HAP-1 (cell line): ENCODE results near the gene LDLRAD1.
"Not testable (repeated sequence)": the region's sequence is repeated elsewhere in the genome, so short reads cannot be mapped to it uniquely, and the experiment has no call there.

Source experiments
- DNase-seq, 2 experiments: peaks; one replicate each; pipeline ENCODE4 v3.0.0-alpha.2; 2016 to 2020; ENCODE audit warnings: low spot score in 2 of 2
- H3K27me3 ChIP-seq: fragments of 250-450 bp; sonication (Bioruptor Pico); 2 replicates; pipeline ENCODE4 v1.5.1; 2020; ENCODE audit warnings: low read depth, mild to moderate bottlenecking, moderate library complexity
- H3K36me3 ChIP-seq: fragments of 250-450 bp; sonication (Bioruptor Pico); replicated peaks from 2 replicates; pipeline ENCODE4 v1.5.1; 2020; ENCODE audit warnings: mild to moderate bottlenecking
- H3K4me1 ChIP-seq: fragments of 250-450 bp; sonication (Bioruptor Pico); 2 replicates; pipeline ENCODE4 v1.5.1; 2020; ENCODE audit warnings: mild to moderate bottlenecking
- H3K4me3 ChIP-seq: fragments of 250-450 bp; sonication (Bioruptor Pico); 2 replicates; pipeline ENCODE4 v1.5.1; 2020; ENCODE audit warnings: mild to moderate bottlenecking, moderate library complexity
- H3K9me3 ChIP-seq: fragments of 250-450 bp; sonication (Bioruptor Pico); 2 replicates; pipeline ENCODE4 v1.5.1; 2020; ENCODE audit warnings: mild to moderate bottlenecking, moderate library complexity
- in situ Hi-C: fragments of 300-500 bp; cut with MboI; formaldehyde crosslinking; loops from 3 replicates; pipeline ENCODE4 v1.14.3; 2020; ENCODE audit warnings: low sequenced_read_pairs, inconsistent platforms, mixed read lengths

LDLRAD1 gene, protein sequence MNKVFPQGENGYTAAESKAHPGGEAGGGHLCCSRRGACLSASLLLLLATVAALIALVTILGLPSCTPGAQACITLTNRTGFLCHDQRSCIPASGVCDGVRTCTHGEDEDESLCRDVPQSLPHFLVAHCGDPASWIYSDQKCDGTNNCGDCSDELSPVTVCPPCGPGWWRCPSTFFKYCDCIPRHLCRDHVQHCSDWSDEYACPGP

GRCh38 chr1:54017979-54018378 is at the start of gene LDLRAD1:
TSS of gene LDLRAD1 (minus strand) at chr1:54018186. CDS start at chr1:54018112, 74 bp downstream.
- Histone ChIP-seq H3K4me1 (no peaks in the 10 kb centered on the region), H3K36me3 (no peaks in the 10 kb centered on the region), H3K9me3 (no peaks in the 10 kb centered on the region), H3K4me3 (no peak within 1 kb of the TSS), H3K27me3 (0 out of 2 replicates have a peak, but pooled peaks cover 3% of the 10 kb centered on the region)
- DNase-seq: no peak
- in situ Hi-C loops: no loop called here

DNA sequence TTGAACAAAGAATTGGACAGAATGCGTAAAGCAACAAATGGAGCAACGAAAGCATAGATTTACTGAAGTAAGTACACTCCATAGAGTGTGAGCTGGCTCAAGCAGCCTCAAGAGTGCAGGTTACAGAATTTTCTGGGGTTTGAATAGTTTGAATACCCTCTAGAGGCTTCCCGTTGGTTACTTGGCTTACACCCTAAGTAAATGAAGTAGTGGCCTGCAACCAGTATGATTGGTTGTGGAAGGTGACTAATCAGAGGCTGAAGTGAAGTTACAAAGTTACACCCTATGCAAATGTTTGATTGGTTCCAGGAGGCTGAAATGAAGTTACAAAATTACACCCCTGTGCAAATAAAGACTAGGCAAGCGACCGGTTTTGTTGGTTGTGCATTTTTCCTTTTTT is 46.3 kb upstream of the LDLRAD1 start:
- in situ Hi-C loops: no loop called here
- Histone ChIP-seq H3K27me3 (no peaks in the 10 kb centered on the region), H3K9me3 (no peaks in the 10 kb centered on the region), H3K4me1 (no peaks in the 10 kb centered on the region), H3K36me3 (no peaks in the 10 kb centered on the region; the same call in 1 of the 2 replicates), H3K4me3 (no peak overlapping the region)
- no peak for DNase-seq

DNA sequence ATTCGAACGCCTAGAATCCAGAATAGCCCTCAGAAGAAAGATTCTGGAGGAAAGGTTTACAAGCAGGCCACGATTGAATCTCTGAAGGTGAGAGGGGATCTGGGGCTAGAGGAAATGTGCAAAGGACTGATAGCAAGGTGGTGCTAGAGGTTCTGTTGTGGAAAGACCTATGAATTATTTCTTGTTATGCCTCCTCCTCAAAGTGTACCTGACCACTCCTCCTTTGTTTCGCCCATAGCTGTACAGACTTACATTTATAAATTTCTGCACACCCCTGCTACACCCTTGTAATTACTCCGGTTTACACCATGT is 36.4 kb upstream of the LDLRAD1 start:
- Histone ChIP-seq H3K9me3 (no peaks in the 10 kb centered on the region), H3K36me3 (no peaks in the 10 kb centered on the region), H3K4me1 (peaks cover 13% of the 10 kb centered on the region), H3K27me3 (no peaks in the 10 kb centered on the region), H3K4me3 (peak overlapping the region; percentile 84)
- in situ Hi-C loops: no loop called here
- DNase-seq: no peak

- no peaks in the 10 kb centered on the region for H3K27me3 ChIP-seq
- in situ Hi-C loops: no loop called here
- no peaks in the 10 kb centered on the region for H3K9me3 ChIP-seq
- H3K4me3 ChIP-seq: peak overlapping the region; percentile 84
- H3K36me3 ChIP-seq: no peaks in the 10 kb centered on the region
- peaks cover 16% of the 10 kb centered on the region for H3K4me1 ChIP-seq
- DNase-seq: peak in 1 of 2 experiments; percentile 47
Observed at GRCh38 chr1:54053745-54054437, 35.9 kb upstream of the LDLRAD1 start.

DNA sequence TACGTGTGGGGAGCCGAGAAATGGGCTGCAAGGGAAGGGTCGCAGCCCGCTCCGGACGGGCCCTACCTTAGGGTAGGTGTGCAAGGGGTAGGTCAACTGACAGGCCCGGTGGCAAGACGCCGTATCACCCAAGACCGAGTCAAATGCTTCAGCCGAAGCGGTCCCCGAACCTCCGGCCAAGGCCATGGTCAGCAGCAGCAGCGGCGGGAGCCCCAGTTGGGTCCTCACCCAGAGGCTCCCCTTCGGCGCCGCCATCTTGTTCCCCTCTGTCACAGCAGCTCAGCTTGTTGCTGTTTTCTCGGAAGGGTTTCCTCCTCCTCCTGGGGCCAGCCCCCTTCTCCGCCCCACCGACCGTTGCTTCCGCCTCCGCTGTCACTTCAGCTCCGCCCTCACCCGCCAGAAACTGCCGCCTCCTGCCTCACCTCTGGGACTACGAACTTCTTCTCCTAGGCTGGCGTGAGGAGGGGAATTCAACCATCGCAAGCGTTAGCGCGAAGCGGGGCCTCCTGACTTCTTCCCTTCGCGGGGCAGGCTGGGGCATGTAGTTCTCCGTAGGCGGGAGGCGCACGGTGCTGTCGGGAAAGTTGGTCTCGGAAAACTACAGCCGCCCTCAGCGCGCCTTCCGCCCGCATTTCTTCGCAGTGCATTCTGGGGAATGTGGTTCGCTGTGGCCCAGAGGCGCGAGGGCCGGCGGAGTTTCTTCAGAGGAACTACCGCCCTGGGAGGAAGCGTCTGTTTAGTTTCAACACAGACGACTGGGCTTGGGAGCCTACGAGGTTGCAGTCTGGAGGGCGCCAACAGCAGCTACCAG is 35.2 kb upstream of the LDLRAD1 start, which contains the start of the genes TCEANC2 and TMEM59:
Gene TCEANC2 (plus strand): TSS at position 675 of the 811 bp plus-strand sequence. CDS start 815 bp downstream, outside the sequence.
Gene TMEM59 (minus strand): TSS at position 271 of the 811 bp plus-strand sequence. CDS start 16 bp downstream, at position 255.
- H3K4me3 ChIP-seq: peak within 1 kb of the TSS; percentile 84
- H3K4me1 ChIP-seq: peaks cover 20% of the 10 kb centered on the region
- DNase-seq: peak; percentile 98 to 99
- in situ Hi-C loops: no loop called here
- H3K36me3 ChIP-seq: no peaks in the 10 kb centered on the region
- H3K27me3 ChIP-seq: no peaks in the 10 kb centered on the region
- H3K9me3 ChIP-seq: no peaks in the 10 kb centered on the region

DNA sequence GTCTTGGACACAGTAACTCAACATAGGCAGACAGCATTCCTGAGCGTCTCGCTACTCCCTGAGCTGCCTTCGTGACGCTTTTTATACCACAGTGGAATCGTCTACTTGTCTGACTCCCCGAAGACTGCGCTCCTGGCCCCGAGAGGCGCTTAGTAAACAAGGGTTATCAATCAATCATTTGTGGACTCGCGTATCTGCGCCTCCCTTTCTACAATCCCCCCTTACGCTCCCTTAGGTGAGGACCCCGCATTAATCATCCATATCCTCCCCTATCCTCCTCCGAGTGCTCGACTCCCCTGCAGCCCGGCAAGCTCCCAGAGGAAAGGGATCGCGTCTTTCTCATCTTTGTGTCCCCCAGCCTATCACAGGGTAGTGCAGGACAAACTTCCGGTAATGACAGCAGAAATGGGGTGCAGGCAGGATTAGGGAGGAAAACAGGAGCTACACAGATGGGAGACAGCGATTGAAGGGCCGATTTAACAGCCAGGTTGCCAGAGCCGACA is 34.5 kb upstream of the LDLRAD1 start:
- peak overlapping the region; percentile 84 for H3K4me3 ChIP-seq
- peak; percentile 39 to 56 for DNase-seq
- no peaks in the 10 kb centered on the region for H3K27me3 ChIP-seq
- H3K36me3 ChIP-seq: no peaks in the 10 kb centered on the region
- H3K4me1 ChIP-seq: peaks cover 25% of the 10 kb centered on the region
- in situ Hi-C loops: no loop called here
- no peaks in the 10 kb centered on the region for H3K9me3 ChIP-seq

GRCh38 chr1:54051933-54052430 is 34.0 kb upstream of the LDLRAD1 start:
- Histone ChIP-seq H3K4me3 (peak overlapping the region; percentile 84), H3K36me3 (no peaks in the 10 kb centered on the region), H3K27me3 (no peaks in the 10 kb centered on the region), H3K9me3 (no peaks in the 10 kb centered on the region), H3K4me1 (peaks cover 29% of the 10 kb centered on the region)
- DNase-seq: peak; percentile 20 to 36
- in situ Hi-C loops: no loop called here

DNA sequence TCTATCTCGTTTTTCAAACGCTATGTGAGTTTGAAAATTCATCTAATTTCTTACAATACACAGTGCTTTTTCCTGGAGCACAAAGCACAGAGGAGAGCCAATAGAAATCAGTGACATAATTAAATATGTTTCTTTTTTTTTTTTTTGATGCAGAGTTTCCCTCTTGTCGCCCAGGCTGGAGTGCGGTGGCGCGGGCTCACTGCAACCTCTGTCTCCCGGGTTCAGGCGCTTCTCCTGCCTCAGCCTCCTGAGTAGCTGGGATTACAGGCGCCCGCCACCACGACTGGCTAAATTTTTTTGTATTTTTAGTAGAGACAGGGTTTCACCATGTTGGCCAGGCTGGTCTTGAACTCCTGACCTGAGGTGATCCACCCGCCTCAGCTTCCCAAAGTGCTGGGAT is 32.4 kb upstream of the LDLRAD1 start:
- in situ Hi-C loops, DNase-seq, H3K36me3 ChIP-seq, H3K4me3 ChIP-seq, H3K27me3 ChIP-seq, H3K9me3 ChIP-seq: not testable (repeated sequence)
- H3K4me1 ChIP-seq: peaks cover 41% of the 10 kb centered on the region

GRCh38 chr1:54047384-54048305 is 29.7 kb upstream of the LDLRAD1 start:
- Histone ChIP-seq H3K4me1 (peaks cover 42% of the 10 kb centered on the region), H3K36me3 (peaks cover 5% of the 10 kb centered on the region; the same call in 1 of the 2 replicates), H3K9me3 (no peaks in the 10 kb centered on the region), H3K27me3 (no peaks in the 10 kb centered on the region), H3K4me3 (no peak overlapping the region)
- DNase-seq: no peak
- in situ Hi-C loops: no loop called here

DNA sequence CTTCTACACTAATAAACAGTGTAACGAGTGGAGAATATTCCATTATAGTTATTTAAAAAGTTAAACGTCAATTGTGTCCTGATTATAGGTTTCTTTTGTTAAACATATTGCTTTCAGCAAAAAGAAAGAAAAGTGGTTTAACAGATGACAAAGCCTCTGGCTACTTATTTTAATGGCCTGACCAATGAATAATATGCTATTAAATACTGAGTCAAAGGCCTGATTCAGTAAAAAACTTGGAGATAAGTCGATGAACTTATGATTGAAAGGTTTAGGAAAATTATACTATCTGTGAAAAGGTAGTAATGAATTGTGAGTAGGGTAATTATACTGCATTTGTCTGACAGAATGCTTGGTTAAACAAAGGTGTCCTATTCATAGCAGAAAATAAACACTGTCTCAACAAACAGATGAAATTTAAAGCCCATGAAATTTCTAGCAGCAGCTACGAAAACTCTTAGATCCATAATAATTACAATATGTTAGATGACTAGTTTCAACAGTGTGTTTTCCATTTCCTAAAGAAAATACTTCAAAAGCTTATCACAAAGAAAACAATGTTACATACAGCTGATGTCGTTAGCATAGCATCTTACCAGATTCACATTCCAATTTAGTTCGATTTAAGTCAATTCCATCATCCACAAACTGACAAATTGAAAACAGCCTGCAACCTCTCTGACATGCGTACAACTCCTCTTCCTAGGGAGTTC is 28.8 kb upstream of the LDLRAD1 start:
- peak in 1 of 2 experiments; percentile 96 for DNase-seq
- in situ Hi-C loops: no loop called here

GRCh38 chr1:54045496-54045895 is 27.5 kb upstream of the LDLRAD1 start:
- H3K4me1 ChIP-seq: peaks cover 36% of the 10 kb centered on the region
- H3K4me3 ChIP-seq: no peak overlapping the region
- H3K27me3 ChIP-seq: no peaks in the 10 kb centered on the region
- no peaks in the 10 kb centered on the region for H3K9me3 ChIP-seq
- in situ Hi-C loops: no loop called here
- peaks cover 23% of the 10 kb centered on the region for H3K36me3 ChIP-seq
- peak; percentile 25 to 68 for DNase-seq

More for the DNA sequence above, 28.8 kb upstream of the LDLRAD1 start:
- Histone ChIP-seq H3K27me3 (no peaks in the 10 kb centered on the region), H3K36me3 (peaks cover 11% of the 10 kb centered on the region; the same call in 1 of the 2 replicates), H3K4me3 (no peak overlapping the region), H3K4me1 (peaks cover 42% of the 10 kb centered on the region), H3K9me3 (no peaks in the 10 kb centered on the region)

- H3K4me1 ChIP-seq: peaks cover 18% of the 10 kb centered on the region
- peaks cover 46% of the 10 kb centered on the region for H3K36me3 ChIP-seq
- no peaks in the 10 kb centered on the region for H3K27me3 ChIP-seq
- H3K4me3 ChIP-seq: no peak overlapping the region
- no peaks in the 10 kb centered on the region for H3K9me3 ChIP-seq
- in situ Hi-C loops: no loop called here
- DNase-seq: no peak
Observed at GRCh38 chr1:54041806-54042205, 23.8 kb upstream of the LDLRAD1 start.
